Right forelimb (tissue), 1 donor: ENCODE measurements around the gene RALBP1.
"Not testable (repeated sequence)": the region's sequence is repeated elsewhere in the genome, so short reads cannot be mapped to it uniquely, and the experiment has no call there.

Experiments used
- DNase-seq: peaks from one replicate; pipeline ENCODE4 v3.0.0-alpha.2; 2018

The RALBP1 gene

GRCh38 chr18:9455718-9456511, 19.4 kb upstream of the RALBP1 start:
- DNase-seq = no peak

DNA sequence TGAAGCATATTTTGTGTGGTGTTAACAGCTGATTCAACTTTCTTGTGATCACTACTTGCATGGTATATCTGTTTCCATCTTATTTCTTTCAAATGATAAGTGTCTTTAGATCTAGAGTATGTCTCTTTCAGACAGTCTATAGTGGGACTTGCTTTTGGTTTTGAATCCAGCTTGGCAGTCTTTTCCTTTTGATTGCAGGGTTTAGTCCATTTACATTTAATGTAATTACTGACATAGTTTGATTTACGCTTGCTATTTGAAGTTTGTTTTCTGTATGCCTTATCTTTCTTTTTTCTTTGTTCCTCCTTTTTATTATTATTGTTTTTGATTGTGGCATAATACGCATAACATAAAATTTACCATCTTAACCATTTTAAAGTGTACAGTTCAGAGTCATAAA, 9.2 kb upstream of the RALBP1 start:
- DNase-seq = no peak

DNA sequence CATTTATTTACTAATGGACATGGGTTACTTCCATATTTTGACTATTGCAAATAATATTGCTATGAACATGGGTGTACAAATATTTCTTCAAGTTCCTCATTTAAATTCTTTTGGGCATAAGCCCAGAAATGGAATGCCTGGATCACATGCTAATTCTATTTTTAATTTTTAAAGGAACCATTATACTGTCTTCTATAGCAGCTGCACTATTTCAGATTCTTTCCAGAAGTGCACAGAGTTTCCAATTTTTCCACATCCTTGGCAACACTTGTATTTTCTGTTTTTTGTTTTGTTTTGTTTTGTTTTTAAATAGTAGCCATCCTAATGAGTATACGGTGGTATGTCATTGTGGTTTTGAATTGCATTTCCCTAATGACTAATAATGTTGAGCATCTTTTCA, 8.5 kb upstream of the RALBP1 start:
- no peak for DNase-seq

GRCh38 chr18:9468998-9469397, 6.3 kb upstream of the RALBP1 start:
- DNase-seq = no peak

- DNase-seq = no peak
These were observed 5.6 kb upstream of the RALBP1 start for GRCh38 chr18:9469685-9470084.

GRCh38 chr18:9474108-9474982, 968 bp upstream of the RALBP1 start:
- no peak for DNase-seq

GRCh38 chr18:9475643-9476591, 604 bp downstream of the RALBP1 start:
- no peak for DNase-seq

GRCh38 chr18:9476949-9477348, 1.6 kb downstream of the RALBP1 start:
- DNase-seq = not testable (repeated sequence)

- DNase-seq = no peak
These were observed 2.2 kb downstream of the RALBP1 start for GRCh38 chr18:9477509-9477908.

GRCh38 chr18:9478545-9478944, 3.2 kb downstream of the RALBP1 start:
- no peak for DNase-seq

DNA sequence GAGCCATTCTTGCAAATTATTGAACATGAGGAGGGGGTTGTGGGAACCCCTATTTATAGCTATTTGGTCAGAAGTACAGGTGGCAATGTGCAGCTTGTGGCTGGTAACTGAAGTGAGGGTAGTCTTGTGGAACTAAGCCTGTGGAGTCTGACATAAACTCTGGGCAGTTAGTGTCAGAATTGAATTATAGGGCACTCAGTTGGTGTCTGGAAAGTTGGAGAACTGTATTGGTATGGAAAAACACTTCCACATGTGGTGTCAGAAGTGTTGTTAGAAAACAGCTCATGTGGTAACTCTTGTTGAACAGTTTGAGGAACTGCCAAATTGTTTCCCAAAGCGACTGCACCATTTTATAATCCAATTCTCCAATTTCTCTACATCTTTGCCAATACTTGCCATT, 7.5 kb downstream of the RALBP1 start:
- no peak for DNase-seq

DNA sequence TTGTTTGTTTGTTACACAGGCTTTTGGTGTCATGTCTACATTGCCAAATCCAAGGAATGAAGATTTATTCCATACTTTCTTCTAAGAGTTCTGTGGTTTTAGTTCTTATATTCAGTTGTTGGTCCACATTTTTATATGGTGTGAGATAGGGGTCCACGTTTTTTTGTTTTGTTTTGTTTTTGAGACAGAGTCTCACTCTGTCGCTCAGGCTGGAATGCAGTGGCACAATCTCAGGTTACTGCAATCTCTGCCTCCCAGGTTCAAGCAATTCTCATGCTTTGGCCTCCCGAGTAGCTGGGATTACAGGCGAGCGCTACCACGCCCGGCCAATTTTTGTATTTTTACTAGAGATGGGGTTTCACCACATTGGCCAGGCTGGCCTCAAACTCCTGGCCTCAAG, 8.2 kb downstream of the RALBP1 start:
- DNase-seq = no peak

DNA sequence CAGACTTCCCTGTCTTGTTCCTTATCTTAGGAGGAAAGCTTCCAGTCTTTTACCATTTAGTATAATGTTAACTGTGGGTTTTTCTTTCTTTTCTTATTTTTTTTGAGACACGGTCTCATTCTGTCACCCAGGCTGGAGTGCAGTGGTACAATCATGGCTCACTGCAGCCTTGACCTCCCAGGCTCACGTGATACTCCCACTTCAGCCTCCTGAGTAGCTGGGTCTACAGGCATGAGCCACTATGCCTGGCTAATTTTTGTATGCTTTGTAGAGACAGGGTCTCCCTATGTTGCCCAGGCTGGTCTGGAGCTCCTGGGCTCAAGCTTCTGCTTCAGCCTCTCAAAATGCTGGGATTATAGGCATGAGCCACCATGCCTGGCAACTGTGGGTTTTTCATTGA, 9.5 kb downstream of the RALBP1 start:
- not testable (repeated sequence) for DNase-seq

GRCh38 chr18:9488538-9488937, 13.2 kb downstream of the RALBP1 start:
- DNase-seq = no peak

DNA sequence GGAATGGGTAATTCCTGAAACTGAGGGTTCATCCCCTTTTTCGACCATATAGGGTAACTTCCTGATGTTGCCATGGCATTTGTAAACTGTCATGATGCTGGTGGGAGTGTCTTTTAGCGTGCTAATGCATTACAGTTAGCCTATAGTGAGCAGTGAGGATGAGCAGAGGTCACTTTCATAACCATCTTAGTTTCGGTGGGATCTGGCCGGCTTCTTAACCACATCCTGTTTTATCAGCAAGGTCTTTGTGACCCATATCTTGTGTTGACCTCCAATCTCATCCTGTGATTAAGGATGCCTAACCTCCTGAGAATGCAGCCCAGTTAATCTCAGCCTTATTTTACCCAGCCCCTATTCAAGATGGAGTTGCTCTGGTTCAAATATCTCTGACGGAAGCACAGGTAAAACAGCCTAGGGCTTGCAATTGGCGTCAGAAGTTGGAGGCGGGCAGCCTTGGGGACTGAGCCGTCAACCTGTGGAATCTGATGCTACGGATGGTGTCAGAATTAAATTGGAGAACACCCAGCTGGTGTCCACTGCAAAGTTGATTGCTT, 19.5 kb downstream of the RALBP1 start:
- no peak for DNase-seq

GRCh38 chr18:9495465-9495864, 20.2 kb downstream of the RALBP1 start:
- DNase-seq = no peak

GRCh38 chr18:9495916-9496705, 20.8 kb downstream of the RALBP1 start:
- no peak for DNase-seq

- DNase-seq = no peak
These were observed 30.9 kb downstream of the RALBP1 start for GRCh38 chr18:9506046-9506792.

DNA sequence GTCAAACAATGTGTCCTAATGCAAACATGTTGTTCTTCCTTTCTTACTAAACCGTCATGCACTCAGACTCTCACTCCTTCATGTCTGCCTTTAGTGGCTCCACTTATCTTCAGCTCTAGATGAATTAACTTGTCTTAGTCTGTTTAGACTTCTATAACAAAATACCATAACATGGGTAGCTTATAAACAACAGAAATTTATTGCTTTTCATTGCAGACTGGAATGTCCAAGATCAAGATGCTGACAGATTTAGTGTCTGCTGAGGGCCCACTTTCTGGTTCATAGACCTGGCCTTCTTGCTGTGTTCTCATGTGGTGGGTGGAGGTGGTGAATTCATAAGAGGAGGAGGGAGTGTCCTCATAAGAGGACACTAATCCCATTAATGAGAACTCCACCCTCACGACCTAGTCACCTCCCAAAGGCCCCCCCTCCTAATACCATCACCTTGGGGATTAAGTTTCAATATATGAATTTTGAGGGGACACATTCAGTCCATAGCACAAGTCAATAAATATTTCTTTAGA, 32.3 kb downstream of the RALBP1 start:
- DNase-seq = no peak

DNA sequence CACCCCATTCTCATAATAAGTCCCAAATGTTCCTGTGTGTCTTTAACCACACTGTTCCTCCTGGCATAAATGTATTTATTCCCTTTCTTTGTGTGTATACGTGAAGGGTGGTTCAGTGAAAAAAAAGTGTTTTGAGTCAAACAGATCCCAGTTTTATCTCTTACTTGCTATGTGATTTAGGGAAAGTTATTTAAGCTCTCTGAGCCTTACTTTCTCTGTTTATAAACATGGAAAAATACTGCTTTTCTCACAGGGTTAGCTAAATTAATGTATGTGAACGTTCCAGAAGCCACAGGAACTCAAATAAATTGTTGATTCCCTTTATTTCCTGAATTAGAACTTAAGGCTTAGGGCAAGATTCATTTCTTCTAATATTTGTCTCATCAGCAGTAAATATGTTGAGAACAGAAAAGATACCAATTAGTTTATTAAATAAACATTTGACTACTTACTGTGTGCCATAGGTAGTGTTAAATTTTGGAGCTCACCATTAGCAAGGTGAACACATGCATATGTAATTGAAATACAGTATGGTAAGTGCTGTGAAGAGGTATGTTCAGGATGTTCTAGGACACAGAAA, 33.2 kb downstream of the RALBP1 start:
- no peak for DNase-seq
